AG04449 (cell line): ENCODE measurements around the gene NALCN.

ENCODE experiments used
- CTCF ChIA-PET: fragments of 350-600 bp; formaldehyde crosslinking; extraction: SDS; loops from one replicate; lab custom pipeline; 2021; ENCODE audit warnings: antibody characterized with exemption; lab: Yijun Ruan, JAX
- POLR2A ChIA-PET: fragments of 400-600, 350-600 bp; formaldehyde crosslinking; extraction: SDS; loops from one replicate; lab custom pipeline; 2020; ENCODE audit warnings: antibody characterized with exemption, inconsistent platforms; lab: Yijun Ruan, JAX
- DNase-seq: peaks from one replicate; pipeline ENCODE4 v3.0.0-alpha.2; 2010; ENCODE audit warnings: low read depth, low spot score
- H3K4me3 ChIP-seq: 2 replicates; pipeline ENCODE4 v1.5.1; 2011; ENCODE audit warnings: low read depth, mild to moderate bottlenecking, control low read depth, low read length
- TF ChIP-seq, protein P1 (sequence below): IDR thresholded peaks from one replicate; pipeline ENCODE4 v1.5.1; 2011; ENCODE audit warnings: mild to moderate bottlenecking, moderate library complexity, low read length, control low read depth, inconsistent platforms; ENCODE audit not compliant: insufficient read depth; ENCODE audit errors: missing control alignments

NALCN gene

DNA sequence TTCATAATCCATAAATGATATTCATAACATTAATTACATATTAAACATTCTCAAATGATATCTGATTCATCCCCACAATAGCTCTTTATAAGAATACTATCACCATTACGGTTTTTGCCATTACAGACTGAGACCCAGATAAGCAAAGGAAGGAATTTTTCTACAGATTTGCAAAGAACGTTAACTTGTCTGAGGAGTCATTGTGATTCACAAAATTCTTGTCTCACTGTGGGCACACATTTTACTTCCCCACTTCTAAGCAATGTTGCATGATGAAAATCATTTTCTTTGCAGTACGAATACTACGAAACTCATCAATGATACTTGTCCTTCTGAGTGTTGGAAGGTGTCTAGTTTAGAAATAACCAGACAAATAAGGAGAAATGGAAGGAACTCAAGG lies 70.1 kb downstream of the NALCN start:
- DNase-seq = no peak
- TF ChIP-seq, protein P1, sequence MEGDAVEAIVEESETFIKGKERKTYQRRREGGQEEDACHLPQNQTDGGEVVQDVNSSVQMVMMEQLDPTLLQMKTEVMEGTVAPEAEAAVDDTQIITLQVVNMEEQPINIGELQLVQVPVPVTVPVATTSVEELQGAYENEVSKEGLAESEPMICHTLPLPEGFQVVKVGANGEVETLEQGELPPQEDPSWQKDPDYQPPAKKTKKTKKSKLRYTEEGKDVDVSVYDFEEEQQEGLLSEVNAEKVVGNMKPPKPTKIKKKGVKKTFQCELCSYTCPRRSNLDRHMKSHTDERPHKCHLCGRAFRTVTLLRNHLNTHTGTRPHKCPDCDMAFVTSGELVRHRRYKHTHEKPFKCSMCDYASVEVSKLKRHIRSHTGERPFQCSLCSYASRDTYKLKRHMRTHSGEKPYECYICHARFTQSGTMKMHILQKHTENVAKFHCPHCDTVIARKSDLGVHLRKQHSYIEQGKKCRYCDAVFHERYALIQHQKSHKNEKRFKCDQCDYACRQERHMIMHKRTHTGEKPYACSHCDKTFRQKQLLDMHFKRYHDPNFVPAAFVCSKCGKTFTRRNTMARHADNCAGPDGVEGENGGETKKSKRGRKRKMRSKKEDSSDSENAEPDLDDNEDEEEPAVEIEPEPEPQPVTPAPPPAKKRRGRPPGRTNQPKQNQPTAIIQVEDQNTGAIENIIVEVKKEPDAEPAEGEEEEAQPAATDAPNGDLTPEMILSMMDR = no peak
- no peak overlapping the region for H3K4me3 ChIP-seq
- ChIA-PET CTCF (no interaction called here), POLR2A (no interaction called here)

DNA sequence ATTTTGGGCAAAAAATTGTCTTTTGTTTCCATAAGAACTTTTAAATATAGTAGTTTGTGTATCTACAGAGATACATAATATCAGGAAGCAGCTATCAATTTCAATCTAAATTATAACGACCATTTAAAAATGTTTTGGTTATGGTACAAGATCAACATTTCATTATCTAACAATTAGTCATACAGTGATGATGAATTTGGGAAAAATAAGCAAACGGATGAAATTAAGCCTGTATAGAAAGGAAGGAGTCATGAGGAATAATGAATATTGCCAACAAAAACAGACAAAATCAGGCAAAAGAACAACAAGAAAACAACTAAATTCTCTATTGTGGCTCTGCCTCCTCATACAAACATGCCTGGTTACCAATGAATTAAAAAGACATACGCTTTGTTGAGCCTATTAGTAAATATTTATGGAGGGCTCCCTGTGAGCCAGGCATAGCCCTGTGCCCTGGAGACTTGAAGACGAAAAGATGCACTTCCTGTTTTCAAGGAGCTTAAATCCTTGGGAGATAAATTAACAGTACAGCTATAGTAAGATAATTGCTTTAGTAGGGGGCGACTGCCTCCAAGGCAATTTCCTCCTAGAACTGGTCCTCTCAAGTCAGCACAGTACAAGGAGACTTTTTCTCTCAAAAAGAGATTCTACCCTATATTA lies 73.0 kb downstream of the NALCN start:
- ChIA-PET POLR2A (interaction anchor here (0.6 kb wide), 1 partner anchor 55 kb away, joined by 3 read pairs; no protein-coding TSS in a partner anchor), CTCF (interaction anchor here (1.0 kb wide), 1 partner anchor 193 kb away, joined by 3 read pairs; no protein-coding TSS in a partner anchor)
- TF ChIP-seq, protein P1 = no peak
- H3K4me3 ChIP-seq = no peak overlapping the region
- no peak for DNase-seq

DNA sequence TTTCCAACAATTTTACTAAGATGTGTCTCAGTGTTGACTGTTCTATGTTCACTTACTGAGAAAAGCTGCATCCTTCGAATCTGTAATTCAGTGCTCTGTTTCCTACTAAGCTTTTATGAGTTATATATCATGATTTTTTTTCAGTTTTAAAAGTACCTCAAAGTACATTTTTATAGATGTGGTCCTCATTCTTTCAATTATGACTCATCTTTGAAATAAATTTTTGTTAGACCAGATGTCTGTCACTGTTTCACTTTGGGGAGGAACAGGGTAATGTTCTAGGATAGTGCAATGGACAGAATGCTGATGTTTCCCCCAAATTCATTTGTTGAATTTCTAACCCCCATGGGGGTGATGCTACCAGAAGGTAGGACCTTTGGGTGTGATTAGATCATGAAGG lies 74.8 kb downstream of the NALCN start:
- TF ChIP-seq, protein P1 = no peak
- CTCF ChIA-PET = no interaction called here
- no peak for DNase-seq
- POLR2A ChIA-PET = no interaction called here
- H3K4me3 ChIP-seq = no peak overlapping the region

DNA sequence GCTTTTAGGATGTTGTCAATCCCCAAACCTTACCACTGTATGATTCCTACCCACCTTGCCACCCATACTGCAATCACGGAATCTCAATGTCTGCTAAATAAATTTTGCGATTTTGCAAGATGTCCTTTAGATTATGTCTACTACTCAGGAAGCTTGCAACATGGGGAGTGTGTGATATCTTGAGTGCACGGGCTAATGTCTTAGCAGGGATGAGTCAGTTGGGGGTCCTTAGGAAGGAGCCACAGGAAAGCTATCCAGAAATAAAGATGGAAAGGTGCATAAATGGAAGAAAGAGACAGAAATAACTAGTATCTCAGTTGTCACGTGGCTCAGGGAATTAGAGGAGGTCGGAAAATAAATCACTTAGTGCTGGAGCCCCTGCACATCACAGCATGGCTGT lies 77.1 kb downstream of the NALCN start:
- ChIA-PET CTCF (no interaction called here), POLR2A (interaction anchor here (0.6 kb wide), 1 partner anchor 177 kb away, joined by 3 read pairs; no protein-coding TSS in a partner anchor)
- H3K4me3 ChIP-seq = no peak overlapping the region
- no peak for DNase-seq
- TF ChIP-seq, protein P1 = no peak

DNA sequence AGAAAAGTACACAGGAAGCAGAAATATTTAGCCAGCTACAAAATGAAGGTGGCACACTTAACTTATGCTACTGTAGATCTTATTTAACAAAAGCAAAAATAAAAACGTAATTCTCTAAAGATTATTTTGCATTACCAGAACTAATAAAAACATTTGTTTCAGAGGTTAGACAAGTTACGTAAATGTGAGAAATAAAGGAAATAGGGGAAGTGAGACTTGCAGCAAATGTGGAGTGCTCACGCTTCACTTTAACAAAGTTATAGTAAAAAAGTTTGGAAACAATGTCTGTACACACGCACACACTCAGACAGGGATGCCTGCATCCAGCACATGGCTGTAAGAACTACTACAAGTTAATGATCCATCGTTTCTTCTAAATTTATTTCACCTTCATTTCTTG lies 83.7 kb downstream of the NALCN start:
- ChIA-PET CTCF (no interaction called here), POLR2A (no interaction called here)
- TF ChIP-seq, protein P1 = no peak
- DNase-seq = no peak
- H3K4me3 ChIP-seq = no peak overlapping the region

DNA sequence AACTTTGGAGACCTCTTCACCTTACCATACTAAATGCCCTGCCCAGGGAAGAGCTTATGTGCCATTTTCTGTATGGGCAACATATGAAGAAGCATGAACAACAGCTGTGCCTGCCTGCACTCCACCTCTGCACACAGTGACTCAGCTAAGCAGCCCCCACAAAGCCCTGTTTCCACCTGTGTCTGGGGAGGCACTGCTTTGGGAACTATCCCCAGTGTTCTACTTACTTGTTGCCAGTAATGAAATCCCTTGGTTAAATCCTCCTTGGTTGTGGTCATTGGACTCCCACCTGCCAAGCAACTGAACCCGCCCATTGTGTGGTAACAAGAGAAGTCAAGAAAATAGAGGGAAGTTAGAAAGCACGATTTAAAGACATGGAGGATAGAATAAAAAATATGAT lies 84.6 kb downstream of the NALCN start:
- no peak for DNase-seq
- TF ChIP-seq, protein P1 = no peak
- no peak overlapping the region for H3K4me3 ChIP-seq
- CTCF ChIA-PET = no interaction called here
- POLR2A ChIA-PET = no interaction called here
